EH (cell line): ENCODE measurements around the gene MCC.

Source experiments
- DNase-seq: peaks from one replicate; pipeline ENCODE4 v3.0.0-alpha.2; 2015; ENCODE audit warnings: low read depth

Gene MCC

GRCh38 chr5:113112435-113112834 lies 375.8 kb downstream of the MCC start:
- DNase-seq = peak; percentile 19

GRCh38 chr5:113110117-113110516 lies 378.1 kb downstream of the MCC start:
- DNase-seq = no peak

- no peak for DNase-seq
Observed at GRCh38 chr5:113109344-113109743, 378.9 kb downstream of the MCC start.

- no peak for DNase-seq
Observed at GRCh38 chr5:113108485-113108884, 379.8 kb downstream of the MCC start.

GRCh38 chr5:113106821-113107220 lies 381.4 kb downstream of the MCC start:
- no peak for DNase-seq

GRCh38 chr5:113105693-113106280 lies 382.5 kb downstream of the MCC start:
- DNase-seq = no peak

GRCh38 chr5:113103330-113103729 lies 384.9 kb downstream of the MCC start:
- DNase-seq = no peak

- DNase-seq = no peak
Observed at GRCh38 chr5:113102121-113102531, 386.1 kb downstream of the MCC start.

- no peak for DNase-seq
Observed at GRCh38 chr5:113100981-113101380, 387.3 kb downstream of the MCC start.

- DNase-seq = no peak
Observed at GRCh38 chr5:113099822-113100221, 388.4 kb downstream of the MCC start.

GRCh38 chr5:113098378-113098777 lies 389.9 kb downstream of the MCC start:
- no peak for DNase-seq

- DNase-seq = no peak
Observed at GRCh38 chr5:113095831-113096230, 392.4 kb downstream of the MCC start.

GRCh38 chr5:113093558-113093957 lies 394.7 kb downstream of the MCC start:
- no peak for DNase-seq

GRCh38 chr5:113092683-113093082 lies 395.6 kb downstream of the MCC start:
- DNase-seq = peak; percentile 11

GRCh38 chr5:113091622-113092021 lies 396.6 kb downstream of the MCC start:
- no peak for DNase-seq

- DNase-seq = peak; percentile 16
Observed at GRCh38 chr5:113090336-113091106, 397.7 kb downstream of the MCC start.

GRCh38 chr5:113089653-113090335 lies 398.5 kb downstream of the MCC start:
- peak; percentile 23 for DNase-seq

- no peak for DNase-seq
Observed at GRCh38 chr5:113087976-113088514, 400.2 kb downstream of the MCC start.

- DNase-seq = no peak
Observed at GRCh38 chr5:113085880-113086409, 402.3 kb downstream of the MCC start.

- DNase-seq = no peak
Observed at GRCh38 chr5:113085084-113085414, 403.2 kb downstream of the MCC start.

GRCh38 chr5:113084402-113085083 lies 403.7 kb downstream of the MCC start:
- no peak for DNase-seq

- no peak for DNase-seq
Observed at GRCh38 chr5:113083481-113083880, 404.8 kb downstream of the MCC start.
